GM19395 (cell line): ENCODE data around the gene PDE9A.
"Not testable (repeated sequence)": the region's sequence is repeated elsewhere in the genome, so short reads cannot be mapped to it uniquely, and the experiment has no call there.

Experiments
- ATAC-seq: cut with Tn5 transposase; IDR thresholded peaks from one replicate; pipeline ENCODE4 v1.9.1; 2021; ENCODE audit warnings: mild to moderate bottlenecking, moderate library complexity; ENCODE audit not compliant: unreplicated experiment

The PDE9A gene

GRCh38 chr21:42704861-42705260 lies 51.4 kb downstream of the PDE9A start:
- ATAC-seq = no peak

GRCh38 chr21:42705346-42705745 lies 51.9 kb downstream of the PDE9A start:
- ATAC-seq = no peak

- ATAC-seq = no peak
Measured at GRCh38 chr21:42705746-42706374, 52.4 kb downstream of the PDE9A start.

GRCh38 chr21:42706765-42707164 lies 53.3 kb downstream of the PDE9A start:
- no peak for ATAC-seq

- no peak for ATAC-seq
Measured at GRCh38 chr21:42707207-42707830, 53.9 kb downstream of the PDE9A start.

- no peak for ATAC-seq
Measured at GRCh38 chr21:42708107-42708506, 54.7 kb downstream of the PDE9A start.

GRCh38 chr21:42708916-42709315 lies 55.5 kb downstream of the PDE9A start:
- ATAC-seq = not testable (repeated sequence)

GRCh38 chr21:42711667-42712066 lies 58.2 kb downstream of the PDE9A start:
- ATAC-seq = no peak

- not testable (repeated sequence) for ATAC-seq
Measured at GRCh38 chr21:42715427-42715826, 62.0 kb downstream of the PDE9A start.

- no peak for ATAC-seq
Measured at GRCh38 chr21:42716074-42716473, 62.7 kb downstream of the PDE9A start.

- ATAC-seq = not testable (repeated sequence)
Measured at GRCh38 chr21:42720484-42720883, 67.1 kb downstream of the PDE9A start.

GRCh38 chr21:42721341-42721824 lies 68.0 kb downstream of the PDE9A start:
- ATAC-seq = no peak

- ATAC-seq = no peak
Measured at GRCh38 chr21:42722153-42722552, 68.7 kb downstream of the PDE9A start.

GRCh38 chr21:42722808-42723473 lies 69.5 kb downstream of the PDE9A start:
- no peak for ATAC-seq

- no peak for ATAC-seq
Measured at GRCh38 chr21:42724226-42724920, 71.0 kb downstream of the PDE9A start.

- no peak for ATAC-seq
Measured at GRCh38 chr21:42725416-42725930, 72.1 kb downstream of the PDE9A start.

GRCh38 chr21:42731264-42732032 lies 78.0 kb downstream of the PDE9A start:
- no peak for ATAC-seq

GRCh38 chr21:42732033-42732410 lies 78.6 kb downstream of the PDE9A start:
- no peak for ATAC-seq

- ATAC-seq = no peak
Measured at GRCh38 chr21:42733037-42733627, 79.7 kb downstream of the PDE9A start.

- no peak for ATAC-seq
Measured at GRCh38 chr21:42733874-42734273, 80.5 kb downstream of the PDE9A start.
